ENCODE measurements around the gene ZNF134.

Gene ZNF134

DNA sequence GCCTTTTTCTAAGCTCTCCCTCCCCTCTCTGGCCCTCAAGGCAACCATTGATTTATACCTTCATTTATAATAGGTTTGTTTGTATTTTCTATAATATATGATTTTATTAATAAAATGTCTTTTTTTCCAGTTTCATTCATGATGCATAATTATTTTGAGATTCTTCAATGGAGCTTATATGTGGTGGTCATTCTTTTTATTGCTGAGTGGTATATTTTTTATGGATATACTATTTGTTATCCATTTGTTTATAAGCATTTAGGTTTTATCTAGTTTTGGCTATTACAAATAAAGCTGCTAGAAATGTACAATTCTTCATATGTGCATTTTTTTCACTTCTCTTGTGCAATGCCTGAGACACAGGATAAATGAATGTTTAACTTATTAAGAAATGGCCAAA lies 29.7 kb downstream of the ZNF134 start:
- H3K36me3 ChIP-seq (ENCODE audit: control insufficient read depth, insufficient read depth, low read length): peaks cover 15% of the 10 kb centered on the region
- H3K4me1 ChIP-seq (ENCODE audit: control insufficient read depth, insufficient read depth, low read length): no peaks in the 10 kb centered on the region
- H3K27me3 ChIP-seq (ENCODE audit: control insufficient read depth, insufficient read depth, low read length): no peaks in the 10 kb centered on the region
- H3K9me3 ChIP-seq (ENCODE audit: control insufficient read depth, insufficient read depth, low read length): no peaks in the 10 kb centered on the region
- no peak overlapping the region for H3K9ac ChIP-seq (ENCODE audit: low read depth, low read length)
- no peak overlapping the region for H3K4me3 ChIP-seq (ENCODE audit: low read depth, low read length)

DNA sequence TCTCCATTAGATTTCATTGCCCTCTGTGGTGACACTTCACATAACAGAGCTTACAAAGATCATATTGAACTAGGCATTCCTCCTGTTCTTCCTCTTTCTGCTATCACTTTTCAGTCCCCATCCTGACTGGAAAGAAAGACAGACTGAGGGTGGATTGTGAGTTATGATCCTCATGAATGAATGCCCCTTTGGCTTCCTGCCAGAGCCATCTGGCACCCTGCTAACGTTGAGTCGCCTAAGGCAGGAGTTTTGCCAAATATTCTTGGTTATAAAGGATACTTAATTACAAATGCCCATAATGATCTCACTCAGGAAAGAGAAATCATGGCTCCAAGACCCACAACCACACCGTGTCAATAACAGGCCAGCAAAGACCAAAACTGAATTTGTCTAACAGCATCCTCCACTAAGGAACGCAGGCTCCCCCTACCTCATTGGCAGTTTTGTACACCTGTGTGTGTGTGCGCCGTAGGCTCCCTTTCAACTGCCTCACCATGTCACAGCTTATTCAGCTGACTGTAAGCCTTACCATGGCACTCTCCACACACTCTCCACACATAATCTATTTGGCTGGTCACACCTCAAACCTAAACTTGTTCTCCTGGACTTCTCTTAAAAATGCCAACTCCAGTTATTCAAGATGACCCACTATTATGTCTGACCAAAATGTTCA lies 34.4 kb downstream of the ZNF134 start:
- Histone ChIP-seq H3K4me1 (ENCODE audit: control insufficient read depth, insufficient read depth, low read length) (no peaks in the 10 kb centered on the region), H3K36me3 (ENCODE audit: control insufficient read depth, insufficient read depth, low read length) (no peaks in the 10 kb centered on the region), H3K27me3 (ENCODE audit: control insufficient read depth, insufficient read depth, low read length) (no peaks in the 10 kb centered on the region), H3K4me3 (ENCODE audit: low read depth, low read length) (no peak overlapping the region), H3K9ac (ENCODE audit: low read depth, low read length) (no peak overlapping the region), H3K9me3 (ENCODE audit: control insufficient read depth, insufficient read depth, low read length) (no peaks in the 10 kb centered on the region)

DNA sequence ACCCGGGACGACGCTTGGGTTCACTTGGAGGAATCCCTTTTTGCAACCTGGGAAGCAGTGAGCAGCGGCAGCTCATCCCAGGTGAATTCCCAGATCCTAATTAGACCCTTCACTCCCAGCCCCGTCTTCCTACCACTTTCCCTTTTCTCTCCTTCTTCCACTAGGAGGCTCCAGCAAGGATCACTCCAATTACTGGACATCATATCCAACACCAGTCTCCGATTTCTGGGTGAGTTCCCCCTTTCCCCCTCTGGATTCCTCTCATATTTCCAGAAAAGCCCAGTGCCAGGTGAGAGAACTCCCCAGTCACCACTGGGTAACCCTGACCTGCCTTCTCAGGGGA lies 37.6 kb downstream of the ZNF134 start:
- no peaks in the 10 kb centered on the region for H3K27me3 ChIP-seq (ENCODE audit: control insufficient read depth, insufficient read depth, low read length)
- no peak overlapping the region for H3K4me3 ChIP-seq (ENCODE audit: low read depth, low read length)
- H3K36me3 ChIP-seq (ENCODE audit: control insufficient read depth, insufficient read depth, low read length): no peaks in the 10 kb centered on the region
- no peak overlapping the region for H3K9ac ChIP-seq (ENCODE audit: low read depth, low read length)
- H3K9me3 ChIP-seq (ENCODE audit: control insufficient read depth, insufficient read depth, low read length): no peaks in the 10 kb centered on the region
- no peaks in the 10 kb centered on the region for H3K4me1 ChIP-seq (ENCODE audit: control insufficient read depth, insufficient read depth, low read length)

DNA sequence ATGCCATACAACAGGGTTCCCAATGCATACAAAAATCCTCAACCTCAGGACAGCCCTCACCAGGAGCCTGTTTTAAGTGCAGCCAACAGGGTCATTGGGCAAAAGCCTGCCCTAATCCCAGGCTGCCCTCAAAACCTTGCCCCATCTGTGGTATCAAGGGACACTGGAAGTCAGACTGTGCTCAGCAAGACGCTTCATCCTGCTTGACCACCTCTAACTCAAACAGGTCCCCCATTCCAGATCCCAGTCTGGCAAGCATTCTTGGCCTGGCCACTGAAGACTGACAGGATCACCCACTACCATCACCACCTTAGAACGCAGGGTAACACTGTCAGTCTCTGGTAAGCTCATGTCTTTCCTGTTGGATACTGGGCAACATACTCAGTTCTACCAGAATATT lies 39.6 kb downstream of the ZNF134 start:
- no peaks in the 10 kb centered on the region for H3K27me3 ChIP-seq (ENCODE audit: control insufficient read depth, insufficient read depth, low read length)
- no peaks in the 10 kb centered on the region for H3K36me3 ChIP-seq (ENCODE audit: control insufficient read depth, insufficient read depth, low read length)
- no peaks in the 10 kb centered on the region for H3K4me1 ChIP-seq (ENCODE audit: control insufficient read depth, insufficient read depth, low read length)
- no peaks in the 10 kb centered on the region for H3K9me3 ChIP-seq (ENCODE audit: control insufficient read depth, insufficient read depth, low read length)
- no peak overlapping the region for H3K9ac ChIP-seq (ENCODE audit: low read depth, low read length)
- H3K4me3 ChIP-seq (ENCODE audit: low read depth, low read length): no peak overlapping the region

DNA sequence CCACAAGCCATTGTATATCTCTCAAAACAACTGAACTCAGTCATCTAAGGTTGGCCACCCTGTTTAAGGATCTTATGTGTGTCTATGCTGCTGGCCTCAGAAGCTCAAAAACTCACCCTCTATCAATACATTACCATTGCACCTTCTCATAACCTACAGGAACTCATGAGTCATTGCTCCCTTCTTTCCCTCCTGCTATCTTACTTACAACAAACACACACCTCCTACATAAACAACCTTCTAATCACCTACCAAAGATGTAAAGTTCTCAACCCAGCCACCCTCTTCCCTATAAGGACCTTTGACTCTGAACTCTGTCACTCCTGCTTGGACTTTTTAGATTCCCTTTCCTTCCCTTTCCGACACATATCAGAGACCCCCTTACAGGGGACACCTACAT lies 41.4 kb downstream of the ZNF134 start:
- Histone ChIP-seq H3K36me3 (ENCODE audit: control insufficient read depth, insufficient read depth, low read length) (no peaks in the 10 kb centered on the region), H3K9me3 (ENCODE audit: control insufficient read depth, insufficient read depth, low read length) (no peaks in the 10 kb centered on the region), H3K27me3 (ENCODE audit: control insufficient read depth, insufficient read depth, low read length) (peaks cover 16% of the 10 kb centered on the region), H3K9ac (ENCODE audit: low read depth, low read length) (no peak overlapping the region), H3K4me1 (ENCODE audit: control insufficient read depth, insufficient read depth, low read length) (no peaks in the 10 kb centered on the region), H3K4me3 (ENCODE audit: low read depth, low read length) (no peak overlapping the region)

DNA sequence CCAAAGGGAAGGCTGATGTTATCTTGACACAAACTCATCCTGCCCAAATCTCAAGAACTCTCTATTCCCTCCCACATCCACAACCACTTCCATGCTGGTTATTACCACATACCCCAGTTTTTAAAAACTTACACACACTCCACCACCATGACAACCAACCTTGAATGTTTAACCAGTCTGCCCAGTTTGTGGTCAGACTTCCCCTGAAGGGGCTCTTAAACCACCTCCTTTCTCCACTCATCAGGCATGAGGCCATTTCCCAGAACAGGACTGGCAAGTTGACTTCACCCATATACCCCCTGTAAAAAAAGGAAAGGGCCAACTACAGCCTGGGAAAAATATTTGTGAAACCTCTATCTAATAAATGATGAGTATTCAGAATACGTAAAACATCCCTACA lies 42.3 kb downstream of the ZNF134 start:
- Histone ChIP-seq H3K9ac (ENCODE audit: low read depth, low read length) (no peak overlapping the region), H3K4me3 (ENCODE audit: low read depth, low read length) (no peak overlapping the region), H3K9me3 (ENCODE audit: control insufficient read depth, insufficient read depth, low read length) (no peaks in the 10 kb centered on the region), H3K36me3 (ENCODE audit: control insufficient read depth, insufficient read depth, low read length) (no peaks in the 10 kb centered on the region), H3K4me1 (ENCODE audit: control insufficient read depth, insufficient read depth, low read length) (no peaks in the 10 kb centered on the region), H3K27me3 (ENCODE audit: control insufficient read depth, insufficient read depth, low read length) (peaks cover 25% of the 10 kb centered on the region)

DNA sequence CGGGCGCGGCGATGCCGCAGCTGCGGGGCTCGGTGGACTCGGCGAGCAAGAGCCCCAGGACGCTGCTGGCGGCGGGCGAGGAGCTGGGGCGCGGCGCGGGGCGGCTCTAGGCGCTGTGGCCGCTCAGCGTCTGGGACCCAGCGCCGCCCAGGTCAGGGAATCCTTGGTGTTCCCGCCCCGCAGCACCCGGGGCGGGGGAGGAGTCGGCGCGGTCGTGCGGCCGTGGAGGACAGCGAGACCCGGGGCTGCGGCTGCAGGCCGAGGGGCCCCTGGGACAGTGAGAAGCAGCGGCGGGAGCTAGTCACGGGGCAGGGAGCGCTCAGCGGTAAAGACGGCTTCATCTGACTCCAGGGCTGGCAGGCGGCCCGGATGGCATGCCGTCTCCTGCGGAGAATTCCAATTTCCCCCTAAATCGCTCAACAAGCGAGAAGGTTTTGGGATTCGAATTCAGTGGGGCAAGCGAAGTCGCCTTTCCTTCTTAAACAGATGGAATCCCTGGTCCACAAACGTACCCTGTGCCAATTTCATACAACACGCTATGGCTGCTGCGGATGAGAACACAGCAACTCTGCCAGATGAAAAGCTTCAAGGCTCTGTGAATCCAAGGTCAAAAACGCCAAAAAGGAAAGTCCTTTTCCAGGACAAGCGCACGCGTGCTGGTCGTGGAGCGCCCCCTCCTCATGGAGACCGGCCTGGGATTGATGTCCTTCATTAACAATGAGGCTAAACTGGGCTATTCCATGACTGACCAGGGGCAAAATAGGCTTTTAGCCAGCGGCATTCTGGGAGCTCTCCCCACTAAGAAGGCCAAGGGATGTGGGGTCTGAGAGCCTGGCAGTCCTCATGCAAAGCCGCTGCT lies 50.5 kb downstream of the ZNF134 start:
- Histone ChIP-seq H3K36me3 (ENCODE audit: control insufficient read depth, insufficient read depth, low read length) (no peaks in the 10 kb centered on the region), H3K4me1 (ENCODE audit: control insufficient read depth, insufficient read depth, low read length) (peaks cover 2% of the 10 kb centered on the region), H3K9me3 (ENCODE audit: control insufficient read depth, insufficient read depth, low read length) (no peaks in the 10 kb centered on the region), H3K27me3 (ENCODE audit: control insufficient read depth, insufficient read depth, low read length) (peaks cover 27% of the 10 kb centered on the region), H3K4me3 (ENCODE audit: low read depth, low read length) (peak overlapping the region; percentile 52), H3K9ac (ENCODE audit: low read depth, low read length) (peak overlapping the region; percentile 47)

DNA sequence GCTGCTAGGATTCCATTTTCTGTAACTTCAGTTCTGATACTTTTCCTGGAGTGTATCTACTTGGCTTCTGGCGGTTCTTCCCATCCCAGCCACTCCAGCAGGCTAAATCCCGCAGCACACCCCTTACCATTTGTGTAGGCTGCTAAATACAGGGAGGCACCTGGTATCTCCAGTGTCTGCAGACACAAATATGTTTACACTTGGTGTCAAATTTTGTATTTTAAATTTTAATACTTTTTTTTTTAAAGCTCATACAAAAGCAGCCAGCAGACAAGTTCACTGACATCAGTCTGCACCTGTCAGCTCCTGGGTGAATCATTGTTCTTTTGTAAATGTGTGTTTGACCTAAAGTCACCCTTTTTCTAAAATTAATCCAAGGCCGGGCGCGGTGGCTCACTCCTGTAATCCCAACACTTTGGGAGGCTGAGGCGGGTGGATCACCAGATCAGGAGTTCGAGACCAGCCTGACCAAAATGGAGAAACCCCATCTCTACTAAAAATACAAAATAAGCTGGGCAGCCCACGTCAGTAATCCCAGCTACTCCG lies 51.3 kb downstream of the ZNF134 start:
- Histone ChIP-seq H3K9me3 (ENCODE audit: control insufficient read depth, insufficient read depth, low read length) (no peaks in the 10 kb centered on the region), H3K36me3 (ENCODE audit: control insufficient read depth, insufficient read depth, low read length) (no peaks in the 10 kb centered on the region), H3K4me1 (ENCODE audit: control insufficient read depth, insufficient read depth, low read length) (peaks cover 2% of the 10 kb centered on the region), H3K9ac (ENCODE audit: low read depth, low read length) (no peak overlapping the region), H3K27me3 (ENCODE audit: control insufficient read depth, insufficient read depth, low read length) (peaks cover 19% of the 10 kb centered on the region), H3K4me3 (ENCODE audit: low read depth, low read length) (no peak overlapping the region)

DNA sequence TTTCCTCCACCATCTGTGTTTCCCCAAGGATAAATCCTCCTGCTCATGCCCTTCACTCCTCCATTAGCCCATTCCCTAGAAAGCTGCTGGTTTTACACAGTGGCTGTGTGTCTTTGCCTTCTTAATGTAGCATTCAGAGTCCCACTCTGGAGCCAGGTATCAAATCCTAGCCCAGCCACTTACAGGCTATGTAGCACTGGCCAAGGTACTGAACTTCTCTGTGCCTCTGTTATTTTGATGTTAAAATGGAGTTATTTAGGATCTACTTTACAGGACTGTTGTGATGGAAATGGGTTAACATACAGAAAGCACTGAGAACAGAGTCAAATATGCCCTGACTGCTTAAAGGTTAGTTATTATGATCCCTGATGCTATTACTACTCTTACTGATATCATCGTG lies 53.2 kb downstream of the ZNF134 start:
- no peak overlapping the region for H3K9ac ChIP-seq (ENCODE audit: low read depth, low read length)
- H3K9me3 ChIP-seq (ENCODE audit: control insufficient read depth, insufficient read depth, low read length): no peaks in the 10 kb centered on the region
- no peak overlapping the region for H3K4me3 ChIP-seq (ENCODE audit: low read depth, low read length)
- H3K4me1 ChIP-seq (ENCODE audit: control insufficient read depth, insufficient read depth, low read length): peaks cover 2% of the 10 kb centered on the region
- no peaks in the 10 kb centered on the region for H3K36me3 ChIP-seq (ENCODE audit: control insufficient read depth, insufficient read depth, low read length)
- peaks cover 14% of the 10 kb centered on the region for H3K27me3 ChIP-seq (ENCODE audit: control insufficient read depth, insufficient read depth, low read length)

DNA sequence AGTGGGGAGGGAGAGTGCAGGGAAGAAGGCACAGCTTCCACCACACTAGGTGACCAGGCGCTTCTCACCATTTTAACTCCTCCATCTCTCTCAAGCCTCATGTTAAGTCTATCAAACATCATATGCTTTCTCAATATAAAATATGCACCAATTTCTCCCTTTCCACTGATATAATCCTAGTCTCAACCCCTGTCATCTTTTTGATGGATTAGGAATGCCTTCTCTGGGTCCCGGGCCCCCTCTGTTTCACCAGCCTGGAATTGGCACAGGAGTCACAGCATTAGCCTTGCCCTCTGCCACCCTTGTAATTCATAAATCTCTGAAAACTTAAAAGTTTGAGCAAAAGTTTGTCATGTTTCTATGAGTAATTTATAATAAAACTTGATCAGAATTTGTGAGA lies 54.6 kb downstream of the ZNF134 start, which contains the start of gene ZSCAN4:
TSS of gene ZSCAN4 (plus strand) at position 301 of the 400 bp plus-strand sequence. CDS start 7,211 bp downstream, outside the sequence.
- Histone ChIP-seq H3K27me3 (ENCODE audit: control insufficient read depth, insufficient read depth, low read length) (peaks cover 11% of the 10 kb centered on the region), H3K4me3 (ENCODE audit: low read depth, low read length) (no peak within 1 kb of the TSS), H3K4me1 (ENCODE audit: control insufficient read depth, insufficient read depth, low read length) (peaks cover 2% of the 10 kb centered on the region), H3K36me3 (ENCODE audit: control insufficient read depth, insufficient read depth, low read length) (no peaks in the 10 kb centered on the region), H3K9ac (ENCODE audit: low read depth, low read length) (no peak within 1 kb of the TSS), H3K9me3 (ENCODE audit: control insufficient read depth, insufficient read depth, low read length) (no peaks in the 10 kb centered on the region)

DNA sequence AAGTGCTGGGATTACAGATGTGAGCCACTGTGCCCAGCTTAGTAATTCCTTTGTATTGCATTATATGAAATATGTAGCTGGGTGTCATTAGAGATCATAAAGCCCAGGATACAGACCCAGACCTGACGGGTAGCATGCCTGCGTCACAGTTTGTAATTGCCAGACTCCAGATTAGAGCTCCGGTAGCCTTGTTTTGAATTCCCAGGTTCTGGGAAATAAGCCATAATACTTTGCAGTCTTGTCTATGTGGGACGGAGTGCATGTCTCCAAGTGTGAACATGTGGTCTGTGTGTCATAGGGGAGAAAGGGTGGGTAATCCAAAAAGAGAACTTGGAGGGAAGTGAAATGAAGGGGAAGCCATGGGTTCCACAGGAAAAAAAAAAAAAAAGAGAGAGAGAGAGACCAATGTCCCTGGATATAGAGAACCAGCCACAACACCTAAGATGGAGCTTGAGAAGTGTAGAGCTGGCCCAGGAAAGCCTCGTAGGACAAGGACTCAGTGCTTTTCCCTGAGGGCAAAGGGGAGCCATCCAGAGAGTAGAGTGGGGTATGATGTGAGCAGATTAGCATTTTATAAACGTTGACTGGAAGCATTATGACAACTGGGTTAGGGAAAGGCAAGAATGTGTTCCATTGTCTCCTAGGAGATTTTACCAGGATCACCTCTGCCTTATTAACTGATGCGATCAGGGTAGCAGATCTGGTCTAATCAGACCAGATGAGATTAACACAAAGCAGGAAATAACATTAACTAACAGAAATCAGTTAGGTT lies 57.3 kb downstream of the ZNF134 start:
- no peaks in the 10 kb centered on the region for H3K9me3 ChIP-seq (ENCODE audit: control insufficient read depth, insufficient read depth, low read length)
- no peaks in the 10 kb centered on the region for H3K36me3 ChIP-seq (ENCODE audit: control insufficient read depth, insufficient read depth, low read length)
- H3K9ac ChIP-seq (ENCODE audit: low read depth, low read length): no peak overlapping the region
- peaks cover 7% of the 10 kb centered on the region for H3K27me3 ChIP-seq (ENCODE audit: control insufficient read depth, insufficient read depth, low read length)
- no peak overlapping the region for H3K4me3 ChIP-seq (ENCODE audit: low read depth, low read length)
- no peaks in the 10 kb centered on the region for H3K4me1 ChIP-seq (ENCODE audit: control insufficient read depth, insufficient read depth, low read length)
